HepG2 (cell line): ENCODE data around the gene GRIP2. TPM values are rescaled to one million over a fixed set of nuclear protein-coding genes. Genes with fewer than 3 reads are reported as not detected.

ENCODE experiments used
- ATAC-seq: fragments of 200-7000 bp; cut with Tn5 transposase; 3 replicates; pipeline ENCODE4 v1.9.1; 2020; ENCODE audit warnings: mild to moderate bottlenecking, moderate library complexity
- BruUV-seq: library from RNA; stranded (reverse); fragments of 400-500 nt; replicated peaks from 2 replicates; lab custom pipeline; 2021; lab: Mats Ljungman, UMichigan
- CTCF ChIA-PET: fragments of 300-600 bp; formaldehyde crosslinking; extraction: SDS; loops from one replicate; lab custom pipeline; 2021; ENCODE audit warnings: low total read pairs, inconsistent platforms, low intra/inter-chr PET ratio; lab: Yijun Ruan, JAX
- POLR2A ChIA-PET: fragments of 350-600 bp; sonication (Branson Sonifier 250); formaldehyde crosslinking; loops from one replicate; lab custom pipeline; 2020; ENCODE audit warnings: antibody characterized with exemption, inconsistent platforms; lab: Yijun Ruan, JAX
- DNase-seq: peaks from one replicate; pipeline ENCODE4 v3.0.0-alpha.2; 2015; ENCODE audit warnings: low spot score
- FAIRE-seq: peaks from 3 replicates; lab custom pipeline; 2011; peaks lifted over from hg19 to GRCh38; lab: Jason Lieb, UNC
- H2AFZ ChIP-seq: one replicate; pipeline ENCODE4 v1.6.1; 2011; ENCODE audit warnings: low read length, inconsistent platforms
- H3K27ac ChIP-seq: fragments of 300-600 bp; 3 replicates; pipeline ENCODE4 v1.8.0; 2011; ENCODE audit warnings: mixed run types, mild to moderate bottlenecking, mixed read lengths, low read length, inconsistent platforms; ENCODE audit not compliant: insufficient read depth; ENCODE audit errors: extremely low read length
- H3K27me3 ChIP-seq, 2 experiments: fragments of 200-600 bp in 1 of 2; 2 replicates in 1 of 2; 3 replicates in 1 of 2; pipeline versions ENCODE4 v1.6.0 to v1.8.0; 2011; ENCODE audit warnings: low read length in 2 of 2, mild to moderate bottlenecking in 2 of 2, moderate library complexity in 2 of 2, inconsistent platforms in 1 of 2; ENCODE audit not compliant: insufficient read depth in 2 of 2, control insufficient read depth in 1 of 2
- H3K36me3 ChIP-seq, 2 experiments: fragments of 200-600 bp in 1 of 2; replicated peaks in 1 of 2; 2 replicates in 1 of 2; 3 replicates in 1 of 2; pipeline versions ENCODE4 v1.5.1 to v1.8.0; 2011; ENCODE audit warnings: low read length in 2 of 2, inconsistent platforms in 1 of 2; ENCODE audit not compliant: insufficient read depth in 2 of 2, control insufficient read depth in 1 of 2
- H3K4me1 ChIP-seq: 2 replicates; pipeline ENCODE4 v1.5.1; 2012; ENCODE audit warnings: low read length, inconsistent platforms; ENCODE audit not compliant: insufficient read depth
- H3K4me2 ChIP-seq: 2 replicates; pipeline ENCODE4 v1.6.0; 2011; ENCODE audit warnings: low read depth, low read length, inconsistent platforms
- H3K4me3 ChIP-seq, 3 experiments: fragments of 200-600 bp in 1 of 3; sonication (generic), shearing (Covaris generic) in 1 of 3; replicated peaks in 1 of 3; 2 replicates each; pipeline ENCODE4 v1.5.1; 2011 to 2016; ENCODE audit warnings: low read length in 3 of 3, inconsistent platforms in 2 of 3, low read depth in 2 of 3, mild to moderate bottlenecking in 2 of 3, control low read depth in 1 of 3, mixed read lengths in 1 of 3; ENCODE audit not compliant: insufficient read depth in 1 of 3
- H3K79me2 ChIP-seq: one replicate; pipeline ENCODE4 v1.6.1; 2011; ENCODE audit warnings: low read length, inconsistent platforms; ENCODE audit not compliant: insufficient read depth
- H3K9ac ChIP-seq: 2 replicates; pipeline ENCODE4 v1.6.0; 2011; ENCODE audit warnings: mild to moderate bottlenecking, low read depth, low read length, inconsistent platforms; ENCODE audit not compliant: insufficient read depth
- H3K9me3 ChIP-seq: 2 replicates; pipeline ENCODE4 v1.5.1; 2012; ENCODE audit warnings: mild to moderate bottlenecking, low read length
- H4K20me1 ChIP-seq: 2 replicates; pipeline ENCODE4 v1.6.0; 2011; ENCODE audit warnings: inconsistent platforms, mild to moderate bottlenecking, low read length, moderate library complexity; ENCODE audit not compliant: insufficient read depth
- ETV6 ChIP-seq: sonication (generic); formaldehyde crosslinking; conservative IDR thresholded peaks from 2 replicates; pipeline ENCODE4 v1.4.0; 2020; ENCODE audit warnings: missing genetic modification reagents
- FOXA1 ChIP-seq, 2 experiments: fragments of 450-650 bp in 1 of 2; sonication (generic) in 1 of 2; formaldehyde crosslinking in 1 of 2; IDR thresholded peaks; 2 replicates each; pipeline versions ENCODE4 v1.4.0 to v1.6.1; 2016 to 2020; ENCODE audit warnings: missing genetic modification reagents in 1 of 2
- KAT8 ChIP-seq: IDR thresholded peaks from 2 replicates; pipeline ENCODE4 v1.6.1; 2016; ENCODE audit warnings: missing genetic modification reagents, missing compliant biosample characterization
- KDM2A ChIP-seq: sonication (generic); formaldehyde crosslinking; IDR thresholded peaks from 2 replicates; pipeline ENCODE4 v1.4.0; 2020; ENCODE audit warnings: low read depth, missing genetic modification reagents, borderline replicate concordance
- RBM39 ChIP-seq: fragments of 200-400 bp; formaldehyde crosslinking; IDR thresholded peaks from one replicate; pipeline ENCODE4 v1.6.1; 2018; ENCODE audit warnings: antibody characterized with exemption, mild to moderate bottlenecking, low read depth, low read length; ENCODE audit not compliant: poor library complexity, severe bottlenecking
- ZNF264 ChIP-seq: sonication (generic); formaldehyde crosslinking; IDR thresholded peaks from 2 replicates; pipeline ENCODE4 v1.4.0; 2020; ENCODE audit warnings: missing genetic modification reagents
- ZNF501 ChIP-seq: sonication (generic); formaldehyde crosslinking; IDR thresholded peaks from 2 replicates; pipeline ENCODE4 v1.5.1; 2020; ENCODE audit warnings: mild to moderate bottlenecking, moderate library complexity, missing genetic modification reagents
- ZNF629 ChIP-seq: sonication (generic); formaldehyde crosslinking; conservative IDR thresholded peaks from 2 replicates; pipeline ENCODE4 v1.5.0; 2020; ENCODE audit warnings: missing genetic modification reagents
- ZNF644 ChIP-seq: IDR thresholded peaks from 2 replicates; pipeline ENCODE4 v1.6.1; 2016; ENCODE audit warnings: low read depth
- WGBS: methylation state at CpG from one replicate; pipeline ENCODE4 v1.1.6; 2017; ENCODE audit warnings: low lambda C conversion rate; 5-methylcytosine and 5-hydroxymethylcytosine counted together
- in situ Hi-C: cut with HindIII; loops from 2 replicates; pipeline ENCODE4 v1.10.0; 2017; ENCODE audit warnings: low pct_unique_long_range_greater_than_20kb; ENCODE audit not compliant: extremely low pct_ligation_motif_present
- intact Hi-C: fragments of 100-400 bp; cut with micrococcal nuclease; formaldehyde crosslinking; loops from one replicate; pipeline ENCODE4 v1.10.0; 2022; ENCODE audit not compliant: unreplicated experiment
- polyA plus RNA-seq, 8 experiments: library from polyadenylated mRNA; depleted of rRNA in 3 of 8; stranded (reverse) in 7 of 8; unstranded in 1 of 8; fragments of >200 nt; fragmentation: Illumina TruSeq in 4 of 8; extraction: Trizol in 4 of 8; gene quantifications; 2 replicates each; pipeline versions ENCODE4 v1.2.1 to v1.2.3, GENCODE V29; 2011 to 2016; ENCODE audit warnings: low read depth in 4 of 8, missing spikeins in 1 of 8, mixed read lengths in 1 of 8; ENCODE audit not compliant: insufficient read depth in 1 of 8
- total RNA-seq, 5 experiments: library from RNA; depleted of rRNA; stranded (reverse); fragments of >200 nt; fragmentation: Illumina TruSeq; extraction: Trizol; gene quantifications; 2 replicates each; pipeline ENCODE4 v1.2.3, GENCODE V29; 2016; ENCODE audit warnings: low read depth in 1 of 5
- TF ChIP-seq, protein P1 (sequence below): sonication (generic); formaldehyde crosslinking; conservative IDR thresholded peaks from 2 replicates; pipeline ENCODE4 v1.8.0; 2022; ENCODE audit warnings: low read depth, missing genetic modification reagents
- TF ChIP-seq, protein P2 (sequence below): conservative IDR thresholded peaks from 2 replicates; pipeline ENCODE4 v1.6.1; 2018; ENCODE audit warnings: missing genetic modification reagents
- TF ChIP-seq, protein P3 (sequence below): sonication (generic); formaldehyde crosslinking; IDR thresholded peaks from 2 replicates; pipeline ENCODE4 v1.8.1; 2023; ENCODE audit warnings: mild to moderate bottlenecking, missing genetic modification reagents

Gene GRIP2
- total and polyA plus RNA-seq, 2 of the 13 experiments (the other 11 are each of a cell fraction or from before 2014, with no cell fraction given): 0.11 to 0.24 TPM

DNA sequence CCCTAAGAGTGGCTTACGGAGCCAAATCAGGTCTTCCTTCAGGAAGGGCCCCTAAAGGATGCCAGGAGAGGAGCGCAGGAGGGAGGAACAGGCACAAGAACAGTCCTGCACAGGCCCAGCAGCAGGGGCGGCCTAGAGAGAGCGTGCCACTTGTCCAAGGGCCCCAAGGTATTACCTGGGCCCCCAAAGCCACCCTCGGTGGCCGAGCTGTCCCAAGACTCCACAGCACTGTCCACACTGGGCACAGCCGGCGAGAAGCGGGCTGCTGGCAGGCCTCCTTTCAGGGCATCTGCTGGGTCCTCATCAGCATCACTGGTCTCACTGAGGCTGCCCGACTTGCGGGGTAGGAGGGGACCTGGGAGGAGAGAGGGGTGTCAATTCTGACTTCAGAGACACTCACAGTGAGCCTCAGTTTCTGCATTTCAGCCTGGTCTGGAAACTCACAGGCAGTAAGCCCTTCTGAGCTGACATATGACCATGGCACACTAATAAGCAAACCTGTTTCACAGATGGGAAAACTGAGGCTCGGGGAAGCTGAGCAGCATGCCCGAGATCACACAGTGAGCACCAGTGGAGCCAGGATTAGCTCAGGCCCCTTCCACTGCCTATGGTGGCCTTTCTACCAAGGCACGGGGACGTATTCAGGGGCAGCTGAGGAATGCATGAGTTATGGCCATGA lies 33.4 kb downstream of the GRIP2 start:
- Histone ChIP-seq H3K9ac (no peak overlapping the region), H3K4me3 (no peak overlapping the region), H3K4me2 (no peak overlapping the region), H2AFZ (no peak overlapping the region), H3K27me3 (peaks cover 0 to 15% of the 10 kb centered on the region in 2 experiments; a peak in 4 of 5 replicates), H3K9me3 (no peaks in the 10 kb centered on the region), H3K79me2 (no peaks in the 10 kb centered on the region), H4K20me1 (no peaks in the 10 kb centered on the region), H3K36me3 (no peaks in the 10 kb centered on the region), H3K27ac (no peak overlapping the region), H3K4me1 (no peaks in the 10 kb centered on the region)
- DNase-seq (no peak), ATAC-seq (no peak), FAIRE-seq (no peak)
- in situ Hi-C loops (no loop called here), intact Hi-C loops (loop anchor here (5.0 kb wide), 1 partner anchor 276 kb away; no protein-coding TSS in a partner anchor)
- POLR2A ChIA-PET: no interaction called here
- BruUV-seq: no TSS peak
- TF ChIP-seq FOXA1 (IDR thresholded peaks at IDR 0.05) (no peak), FOXA1 (CRISPR knock-in tag; IDR thresholded peaks at IDR 0.05) (no peak), ZNF629 (CRISPR knock-in tag) (peak; percentile 85)
- CTCF ChIA-PET: interaction anchor here (2.5 kb wide), 1 partner anchor 42 kb away, joined by 15 read pairs; no protein-coding TSS in a partner anchor
- 41% methylated on average over 7 of the region's 15 CpGs for WGBS

DNA sequence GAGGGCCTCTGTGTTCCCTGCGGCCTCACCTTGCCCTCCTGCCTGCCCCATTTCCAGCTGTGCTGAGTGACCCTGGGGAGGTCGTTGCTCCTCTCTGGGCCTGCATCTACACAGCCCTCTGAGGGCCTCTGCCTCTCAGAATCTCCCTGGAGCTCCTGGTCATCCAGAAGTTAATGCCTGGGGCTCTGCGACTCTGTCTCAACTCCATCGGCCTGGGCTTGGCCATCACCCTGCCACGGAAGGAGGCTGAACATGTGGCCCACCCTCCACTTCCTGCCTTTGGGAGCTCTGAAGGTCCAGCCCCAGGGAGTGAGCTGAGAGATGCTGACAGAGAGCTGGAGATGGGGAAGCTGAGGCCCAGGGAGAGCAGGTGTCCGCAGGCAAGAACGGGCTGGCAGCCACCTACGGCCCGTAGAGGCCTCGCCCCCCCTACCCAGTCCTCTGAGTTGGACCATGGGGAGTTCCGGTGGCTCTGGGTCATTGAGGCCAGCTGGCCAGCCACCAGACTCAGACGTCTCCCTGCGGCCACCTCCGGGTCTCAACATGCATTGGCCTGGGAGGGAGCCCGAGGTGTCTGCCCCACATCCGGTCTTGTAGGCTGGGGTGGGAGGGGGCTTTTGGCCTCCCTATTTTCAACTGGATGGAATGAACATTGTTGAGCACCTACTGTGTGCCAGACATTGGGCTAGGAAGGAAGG lies 34.2 kb downstream of the GRIP2 start:
- H3K4me1 ChIP-seq: no peaks in the 10 kb centered on the region
- H4K20me1 ChIP-seq: no peaks in the 10 kb centered on the region
- no peak overlapping the region for H3K27ac ChIP-seq
- peaks cover 0 to 8% of the 10 kb centered on the region in 2 experiments; a peak in 3 of 5 replicates for H3K27me3 ChIP-seq
- POLR2A ChIA-PET: no interaction called here
- no peaks in the 10 kb centered on the region for H3K36me3 ChIP-seq
- no peak overlapping the region for H2AFZ ChIP-seq
- CTCF ChIA-PET: no interaction called here
- no peak for DNase-seq
- intact Hi-C loops: loop anchor here (5.0 kb wide), 1 partner anchor 276 kb away; no protein-coding TSS in a partner anchor
- no peak overlapping the region for H3K4me2 ChIP-seq
- in situ Hi-C loops: no loop called here
- WGBS: 53% methylated on average over 7 of the region's 16 CpGs
- no peak for FAIRE-seq
- no peak for ATAC-seq
- H3K9ac ChIP-seq: no peak overlapping the region
- H3K79me2 ChIP-seq: no peaks in the 10 kb centered on the region
- H3K9me3 ChIP-seq: no peaks in the 10 kb centered on the region
- no peak overlapping the region for H3K4me3 ChIP-seq
- BruUV-seq: no TSS peak
- TF ChIP-seq RBM39 (no peak), ZNF644 (no peak), ZNF501 (no peak), KAT8 (CRISPR knock-in tag) (no peak), ZNF264 (CRISPR knock-in tag) (no peak), KDM2A (no peak), ETV6 (CRISPR knock-in tag) (no peak)
- TF ChIP-seq, protein P1, sequence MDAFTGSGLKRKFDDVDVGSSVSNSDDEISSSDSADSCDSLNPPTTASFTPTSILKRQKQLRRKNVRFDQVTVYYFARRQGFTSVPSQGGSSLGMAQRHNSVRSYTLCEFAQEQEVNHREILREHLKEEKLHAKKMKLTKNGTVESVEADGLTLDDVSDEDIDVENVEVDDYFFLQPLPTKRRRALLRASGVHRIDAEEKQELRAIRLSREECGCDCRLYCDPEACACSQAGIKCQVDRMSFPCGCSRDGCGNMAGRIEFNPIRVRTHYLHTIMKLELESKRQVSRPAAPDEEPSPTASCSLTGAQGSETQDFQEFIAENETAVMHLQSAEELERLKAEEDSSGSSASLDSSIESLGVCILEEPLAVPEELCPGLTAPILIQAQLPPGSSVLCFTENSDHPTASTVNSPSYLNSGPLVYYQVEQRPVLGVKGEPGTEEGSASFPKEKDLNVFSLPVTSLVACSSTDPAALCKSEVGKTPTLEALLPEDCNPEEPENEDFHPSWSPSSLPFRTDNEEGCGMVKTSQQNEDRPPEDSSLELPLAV (CRISPR knock-in tag): no peak
- TF ChIP-seq, protein P2, sequence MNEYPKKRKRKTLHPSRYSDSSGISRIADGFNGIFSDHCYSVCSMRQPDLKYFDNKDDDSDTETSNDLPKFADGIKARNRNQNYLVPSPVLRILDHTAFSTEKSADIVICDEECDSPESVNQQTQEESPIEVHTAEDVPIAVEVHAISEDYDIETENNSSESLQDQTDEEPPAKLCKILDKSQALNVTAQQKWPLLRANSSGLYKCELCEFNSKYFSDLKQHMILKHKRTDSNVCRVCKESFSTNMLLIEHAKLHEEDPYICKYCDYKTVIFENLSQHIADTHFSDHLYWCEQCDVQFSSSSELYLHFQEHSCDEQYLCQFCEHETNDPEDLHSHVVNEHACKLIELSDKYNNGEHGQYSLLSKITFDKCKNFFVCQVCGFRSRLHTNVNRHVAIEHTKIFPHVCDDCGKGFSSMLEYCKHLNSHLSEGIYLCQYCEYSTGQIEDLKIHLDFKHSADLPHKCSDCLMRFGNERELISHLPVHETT (CRISPR knock-in tag): no peak
- TF ChIP-seq, protein P3, sequence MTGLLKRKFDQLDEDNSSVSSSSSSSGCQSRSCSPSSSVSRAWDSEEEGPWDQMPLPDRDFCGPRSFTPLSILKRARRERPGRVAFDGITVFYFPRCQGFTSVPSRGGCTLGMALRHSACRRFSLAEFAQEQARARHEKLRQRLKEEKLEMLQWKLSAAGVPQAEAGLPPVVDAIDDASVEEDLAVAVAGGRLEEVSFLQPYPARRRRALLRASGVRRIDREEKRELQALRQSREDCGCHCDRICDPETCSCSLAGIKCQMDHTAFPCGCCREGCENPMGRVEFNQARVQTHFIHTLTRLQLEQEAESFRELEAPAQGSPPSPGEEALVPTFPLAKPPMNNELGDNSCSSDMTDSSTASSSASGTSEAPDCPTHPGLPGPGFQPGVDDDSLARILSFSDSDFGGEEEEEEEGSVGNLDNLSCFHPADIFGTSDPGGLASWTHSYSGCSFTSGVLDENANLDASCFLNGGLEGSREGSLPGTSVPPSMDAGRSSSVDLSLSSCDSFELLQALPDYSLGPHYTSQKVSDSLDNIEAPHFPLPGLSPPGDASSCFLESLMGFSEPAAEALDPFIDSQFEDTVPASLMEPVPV (CRISPR knock-in tag): no peak
